ENCODE data around the gene RASAL3. TPM values are rescaled to one million over a fixed set of nuclear protein-coding genes. Genes with fewer than 3 reads are reported as not detected.

RASAL3 gene
- total RNA-seq, 1 experiment from 2014 or later, result 1.1 TPM

- CTCF ChIA-PET, result no interaction called here
- Histone ChIP-seq H3K27me3 (replicated peaks; ENCODE audit: insufficient read depth, low read depth, low read length, poor library complexity) (no peaks in the 10 kb centered on the region), H3K4me1 (ENCODE audit: insufficient read depth, low read length, poor library complexity, severe bottlenecking) (peaks cover 14% of the 10 kb centered on the region), H3K4me3 (ENCODE audit: low read depth, low read length, poor library complexity, severe bottlenecking) (no peak overlapping the region), H3K36me3 (ENCODE audit: insufficient read depth, low read length, poor library complexity, severe bottlenecking) (peaks cover 43% of the 10 kb centered on the region), H3K27ac (ENCODE audit: low read depth, low read length, poor library complexity, severe bottlenecking) (no peak overlapping the region), H3K9me3 (ENCODE audit: low read depth, low read length, poor library complexity, severe bottlenecking) (no peaks in the 10 kb centered on the region)
- no TSS peak for BruUV-seq (replicated peaks)
- POLR2A ChIA-PET (ENCODE audit: low non-redundant PET), result interaction anchor here (0.5 to 0.6 kb wide), 2 partner anchors 306 to 637 kb away, joined by 3 read pairs; no protein-coding TSS in a partner anchor
- no peak for DNase-seq (ENCODE audit: low spot score)
- intact Hi-C loops (cut with micrococcal nuclease; ENCODE audit: unreplicated experiment), result no loop called here
- TF ChIP-seq, protein P1, sequence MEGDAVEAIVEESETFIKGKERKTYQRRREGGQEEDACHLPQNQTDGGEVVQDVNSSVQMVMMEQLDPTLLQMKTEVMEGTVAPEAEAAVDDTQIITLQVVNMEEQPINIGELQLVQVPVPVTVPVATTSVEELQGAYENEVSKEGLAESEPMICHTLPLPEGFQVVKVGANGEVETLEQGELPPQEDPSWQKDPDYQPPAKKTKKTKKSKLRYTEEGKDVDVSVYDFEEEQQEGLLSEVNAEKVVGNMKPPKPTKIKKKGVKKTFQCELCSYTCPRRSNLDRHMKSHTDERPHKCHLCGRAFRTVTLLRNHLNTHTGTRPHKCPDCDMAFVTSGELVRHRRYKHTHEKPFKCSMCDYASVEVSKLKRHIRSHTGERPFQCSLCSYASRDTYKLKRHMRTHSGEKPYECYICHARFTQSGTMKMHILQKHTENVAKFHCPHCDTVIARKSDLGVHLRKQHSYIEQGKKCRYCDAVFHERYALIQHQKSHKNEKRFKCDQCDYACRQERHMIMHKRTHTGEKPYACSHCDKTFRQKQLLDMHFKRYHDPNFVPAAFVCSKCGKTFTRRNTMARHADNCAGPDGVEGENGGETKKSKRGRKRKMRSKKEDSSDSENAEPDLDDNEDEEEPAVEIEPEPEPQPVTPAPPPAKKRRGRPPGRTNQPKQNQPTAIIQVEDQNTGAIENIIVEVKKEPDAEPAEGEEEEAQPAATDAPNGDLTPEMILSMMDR (conservative IDR thresholded peaks at IDR 0.05; ENCODE audit: low read depth, low read length), result no peak
- no peak for TF ChIP-seq EZH2 (IDR thresholded peaks at IDR 0.05; ENCODE audit: borderline replicate concordance, low read depth, low read length, poor library complexity, severe bottlenecking)
These were observed 34.4 kb downstream of the RASAL3 start for GRCh38 chr19:15429825-15430467.

DNA sequence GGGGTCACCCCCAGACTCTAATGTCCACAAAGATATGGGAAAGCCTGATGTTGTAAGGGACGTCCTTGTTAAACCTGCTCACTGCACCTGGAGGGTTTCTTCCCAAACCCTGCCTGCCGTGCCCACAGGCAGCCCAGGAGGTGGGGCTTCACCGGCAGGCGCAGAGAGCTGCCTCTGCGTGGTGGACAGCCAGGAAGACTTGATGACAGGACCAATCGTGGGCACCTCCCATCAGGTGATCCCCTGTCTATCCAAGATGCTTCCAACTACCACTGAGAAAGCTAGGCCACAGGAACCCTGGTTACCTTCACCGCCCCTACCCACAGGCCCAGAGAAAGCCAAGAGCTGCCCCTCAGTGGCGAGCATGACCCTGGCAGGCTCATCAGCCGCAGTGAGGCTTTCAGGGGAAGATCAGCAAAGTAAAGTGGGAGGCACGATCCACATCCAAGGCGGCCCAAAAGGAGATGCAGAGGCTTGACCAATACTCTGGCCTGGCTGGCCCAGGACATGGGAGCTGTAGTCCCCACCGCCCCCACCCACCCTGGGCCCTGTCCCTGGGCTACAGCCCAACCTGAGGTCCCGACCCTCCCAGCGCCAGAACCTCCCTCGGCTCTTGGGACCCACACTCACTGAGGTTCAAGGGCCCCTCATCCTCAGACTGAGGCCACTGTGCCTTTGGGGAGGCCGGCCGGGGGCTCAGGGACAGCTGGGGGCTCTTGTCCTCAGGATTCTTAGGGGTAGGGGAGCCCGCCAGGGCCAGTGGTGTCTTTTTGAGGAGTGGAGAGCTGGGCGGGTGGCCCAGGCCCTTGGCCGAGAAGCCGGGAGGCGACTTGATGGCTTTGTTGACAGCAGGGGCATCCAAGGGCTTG lies 35.2 kb downstream of the RASAL3 start:
- intact Hi-C loops (cut with micrococcal nuclease; ENCODE audit: unreplicated experiment), result no loop called here
- Histone ChIP-seq H3K9me3 (ENCODE audit: low read depth, low read length, poor library complexity, severe bottlenecking) (no peaks in the 10 kb centered on the region), H3K36me3 (ENCODE audit: insufficient read depth, low read length, poor library complexity, severe bottlenecking) (peaks cover 50% of the 10 kb centered on the region), H3K27ac (ENCODE audit: low read depth, low read length, poor library complexity, severe bottlenecking) (no peak overlapping the region), H3K4me1 (ENCODE audit: insufficient read depth, low read length, poor library complexity, severe bottlenecking) (peaks cover 14% of the 10 kb centered on the region), H3K4me3 (ENCODE audit: low read depth, low read length, poor library complexity, severe bottlenecking) (no peak overlapping the region), H3K27me3 (replicated peaks; ENCODE audit: insufficient read depth, low read depth, low read length, poor library complexity) (no peaks in the 10 kb centered on the region)
- no peak for TF ChIP-seq EZH2 (IDR thresholded peaks at IDR 0.05; ENCODE audit: borderline replicate concordance, low read depth, low read length, poor library complexity, severe bottlenecking)
- TF ChIP-seq, protein P1 (conservative IDR thresholded peaks at IDR 0.05; ENCODE audit: low read depth, low read length), result no peak
- POLR2A ChIA-PET (ENCODE audit: low non-redundant PET), result interaction anchor here (0.6 kb wide), 1 partner anchor 305 kb away, joined by 3 read pairs; no protein-coding TSS in a partner anchor
- CTCF ChIA-PET, result no interaction called here
- DNase-seq (ENCODE audit: low spot score), result no peak
- no TSS peak for BruUV-seq (replicated peaks)

GRCh38 chr19:15427991-15428471 lies 36.3 kb downstream of the RASAL3 start:
- TF ChIP-seq, protein P1 (conservative IDR thresholded peaks at IDR 0.05; ENCODE audit: low read depth, low read length), result no peak
- TF ChIP-seq EZH2 (IDR thresholded peaks at IDR 0.05; ENCODE audit: borderline replicate concordance, low read depth, low read length, poor library complexity, severe bottlenecking), result no peak
- H3K27ac ChIP-seq (ENCODE audit: low read depth, low read length, poor library complexity, severe bottlenecking), result no peak overlapping the region
- intact Hi-C loops (cut with micrococcal nuclease; ENCODE audit: unreplicated experiment), result no loop called here
- H3K9me3 ChIP-seq (ENCODE audit: low read depth, low read length, poor library complexity, severe bottlenecking), result peaks cover 9% of the 10 kb centered on the region
- no peak for DNase-seq (ENCODE audit: low spot score)
- POLR2A ChIA-PET (ENCODE audit: low non-redundant PET), result no interaction called here
- no TSS peak for BruUV-seq (replicated peaks)
- no peak overlapping the region for H3K4me3 ChIP-seq (ENCODE audit: low read depth, low read length, poor library complexity, severe bottlenecking)
- no peaks in the 10 kb centered on the region for H3K27me3 ChIP-seq (replicated peaks; ENCODE audit: insufficient read depth, low read depth, low read length, poor library complexity)
- CTCF ChIA-PET, result no interaction called here
- H3K4me1 ChIP-seq (ENCODE audit: insufficient read depth, low read length, poor library complexity, severe bottlenecking), result peaks cover 10% of the 10 kb centered on the region
- peaks cover 62% of the 10 kb centered on the region for H3K36me3 ChIP-seq (ENCODE audit: insufficient read depth, low read length, poor library complexity, severe bottlenecking)

All from A673 (cell line).